B cell (primary cell): ENCODE data around the gene IL2. TPM values are rescaled to one million over a fixed set of nuclear protein-coding genes. Genes with fewer than 3 reads are reported as not detected.

ENCODE experiments used
- ATAC-seq: fragments of 200-7000 bp; cut with Tn5 transposase; one replicate; pipeline ENCODE4 v1.10.0; 2021; ENCODE audit warnings: low read depth, mild to moderate bottlenecking, moderate number of reproducible peaks, moderate library complexity
- CTCF ChIA-PET: fragments of 350-600 bp; sonication (Branson Sonifier 250); formaldehyde crosslinking; loops from one replicate; lab custom pipeline; 2021; ENCODE audit warnings: antibody characterized with exemption, inconsistent platforms; lab: Charles Lee
- POLR2A ChIA-PET: fragments of 350-600 bp; sonication (Branson Sonifier 250); formaldehyde crosslinking; loops from one replicate; lab custom pipeline; 2021; ENCODE audit warnings: antibody characterized with exemption; lab: Charles Lee
- DNase-seq: peaks from one replicate; pipeline ENCODE4 v3.0.0; 2013
- H2AFZ ChIP-seq: 2 replicates; pipeline ENCODE4 v1.6.1; 2012; ENCODE audit warnings: mild to moderate bottlenecking, low read depth, low read length; ENCODE audit not compliant: insufficient read depth, poor library complexity, severe bottlenecking
- H3K27ac ChIP-seq, 2 donors: 1 replicate in 1 of 2; 2 replicates in 1 of 2; pipeline ENCODE4 v1.5.1; 2012 to 2013; ENCODE audit warnings: low read length in 2 of 2, mild to moderate bottlenecking in 2 of 2, moderate library complexity in 1 of 2
- H3K27me3 ChIP-seq, 4 experiments: fragments of 200-600 bp in 1 of 4; sonication (generic) in 1 of 4; replicated peaks in 1 of 4; 1 replicate in 2 of 4; 2 replicates in 2 of 4; pipeline versions ENCODE4 v1.6.1 to v1.7.0; 2013 to 2016; ENCODE audit warnings: low read length in 3 of 4, mild to moderate bottlenecking in 2 of 4, mixed read lengths in 1 of 4, moderate library complexity in 1 of 4; ENCODE audit not compliant: insufficient read depth in 4 of 4, control insufficient read depth in 3 of 4; ENCODE audit errors: control extremely low read depth in 1 of 4
- H3K36me3 ChIP-seq, 2 experiments: replicated peaks in 1 of 2; 1 replicate in 1 of 2; 2 replicates in 1 of 2; pipeline versions ENCODE4 v1.6.1 to v1.7.1; 2013; ENCODE audit warnings: low read length in 1 of 2; ENCODE audit not compliant: insufficient read depth in 2 of 2, control insufficient read depth in 1 of 2; ENCODE audit errors: control extremely low read depth in 1 of 2, extremely low read depth in 1 of 2
- H3K4me1 ChIP-seq, 2 donors: fragments of 200-600 bp in 1 of 2; sonication (generic) in 1 of 2; 1 replicate in 1 of 2; 2 replicates in 1 of 2; pipeline versions ENCODE4 v1.5.1 to v1.6.1; 2013 to 2017; ENCODE audit warnings: low read length in 2 of 2; ENCODE audit not compliant: control insufficient read depth in 2 of 2, insufficient read depth in 2 of 2
- H3K4me2 ChIP-seq: replicated peaks from 2 replicates; pipeline ENCODE3; 2012; ENCODE audit warnings: mild to moderate bottlenecking, low read depth, low read length; ENCODE audit not compliant: poor library complexity, severe bottlenecking
- H3K4me3 ChIP-seq, 5 experiments: fragments of 200-600 bp in 1 of 5; sonication (generic) in 1 of 5; 1 replicate in 3 of 5; 2 replicates in 2 of 5; pipeline versions ENCODE4 v1.5.1 to v1.7.0; 2011 to 2016; ENCODE audit warnings: low read length in 4 of 5, mild to moderate bottlenecking in 4 of 5, low read depth in 2 of 5, control low read depth in 1 of 5, moderate library complexity in 1 of 5; ENCODE audit not compliant: insufficient read depth in 1 of 5; ENCODE audit errors: control extremely low read depth in 1 of 5, extremely low read depth in 1 of 5
- H3K79me2 ChIP-seq: fragments of 200-600 bp; sonication (generic); one replicate; pipeline ENCODE4 v1.6.0; 2016; ENCODE audit warnings: low read length; ENCODE audit not compliant: control insufficient read depth, insufficient read depth
- H3K9ac ChIP-seq: fragments of 200-600 bp; sonication (generic); 2 replicates; pipeline ENCODE4 v1.6.1; 2017; ENCODE audit warnings: mild to moderate bottlenecking, low read length, moderate library complexity
- H3K9me3 ChIP-seq, 3 donors: one replicate each; pipeline versions ENCODE4 v1.6.1 to v1.7.1; 2013; ENCODE audit warnings: low read length in 2 of 3; ENCODE audit not compliant: control insufficient read depth in 2 of 3, insufficient read depth in 1 of 3; ENCODE audit errors: control extremely low read depth in 1 of 3
- H4K20me1 ChIP-seq: 2 replicates; pipeline ENCODE4 v1.6.0; 2012; ENCODE audit warnings: mild to moderate bottlenecking, low read length; ENCODE audit not compliant: insufficient read depth, control insufficient read depth, poor library complexity, severe bottlenecking
- H3K27ac Mint-ChIP-seq: one replicate; pipeline ENCODE4 v1.8.0; 2021; ENCODE audit warnings: mixed read lengths
- H3K27me3 Mint-ChIP-seq: one replicate; pipeline ENCODE4 v1.8.0; 2021; ENCODE audit warnings: mixed read lengths
- H3K4me1 Mint-ChIP-seq: one replicate; pipeline ENCODE4 v1.8.0; 2021; ENCODE audit warnings: mixed read lengths
- H3K4me3 Mint-ChIP-seq: one replicate; pipeline ENCODE4 v1.8.0; 2021; ENCODE audit warnings: mixed read lengths
- H3K9me3 Mint-ChIP-seq: one replicate; pipeline ENCODE4 v1.8.0; 2022; ENCODE audit warnings: mixed read lengths; ENCODE audit not compliant: insufficient read depth
- EZH2 ChIP-seq: IDR thresholded peaks from 2 replicates; pipeline ENCODE4 v1.6.1; 2012; ENCODE audit warnings: borderline replicate concordance, low read depth, mild to moderate bottlenecking, moderate library complexity, low read length; ENCODE audit not compliant: insufficient read depth, poor library complexity, severe bottlenecking
- WGBS: methylation state at CpG from one replicate; pipeline ENCODE4 v1.1.5; 2013; ENCODE audit warnings: missing lambda C conversion rate; ENCODE audit not compliant: insufficient coverage; 5-methylcytosine and 5-hydroxymethylcytosine counted together
- intact Hi-C: fragments of 100-400 bp; cut with micrococcal nuclease; formaldehyde crosslinking; loops from one replicate; pipeline ENCODE4 v1.10.0; 2022
- polyA plus RNA-seq: library from polyadenylated mRNA; depleted of rRNA; stranded (reverse); fragments of >200 nt; gene quantifications from 2 replicates; pipeline ENCODE4 v1.2.3, GENCODE V29; 2012
- total RNA-seq, 2 donors: library from RNA; stranded (reverse); fragments of 120-200 nt in 1 of 2; gene quantifications; 1 replicate in 1 of 2; 2 replicates in 1 of 2; pipeline versions ENCODE4 v1.2.3 to v1.2.4, GENCODE V29; 2013 to 2022
- TF ChIP-seq, protein P1 (sequence below): fragments of 200-600 bp; IDR thresholded peaks from one replicate; pipeline ENCODE4 v1.8.0; 2022; ENCODE audit warnings: antibody characterized with exemption, mild to moderate bottlenecking

The IL2 gene
- total and polyA plus RNA-seq, 2 donors (not counting 1 experiment from before 2014, with no cell fraction given): not detected

DNA sequence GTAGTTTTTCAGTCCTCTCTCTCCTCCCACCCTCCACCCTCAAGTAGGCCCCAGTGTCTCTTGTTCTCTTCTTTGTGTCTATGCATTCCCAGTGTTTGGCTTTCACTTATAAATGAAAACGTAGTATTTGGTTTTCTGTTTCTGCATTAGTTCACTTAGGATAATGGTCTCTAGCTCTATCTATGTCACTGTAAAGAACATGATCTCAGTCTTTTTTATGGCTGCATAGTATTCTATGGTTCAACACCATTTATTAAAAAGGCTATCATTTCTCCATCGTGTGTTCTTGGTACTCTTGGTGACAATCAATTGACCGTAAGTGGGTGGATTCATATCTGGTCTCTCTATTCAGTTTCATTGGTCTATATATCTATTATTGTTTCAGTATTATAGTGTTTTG is 18.7 kb upstream of the IL2 start:
- intact Hi-C loops: no loop called here
- TF ChIP-seq, protein P1, sequence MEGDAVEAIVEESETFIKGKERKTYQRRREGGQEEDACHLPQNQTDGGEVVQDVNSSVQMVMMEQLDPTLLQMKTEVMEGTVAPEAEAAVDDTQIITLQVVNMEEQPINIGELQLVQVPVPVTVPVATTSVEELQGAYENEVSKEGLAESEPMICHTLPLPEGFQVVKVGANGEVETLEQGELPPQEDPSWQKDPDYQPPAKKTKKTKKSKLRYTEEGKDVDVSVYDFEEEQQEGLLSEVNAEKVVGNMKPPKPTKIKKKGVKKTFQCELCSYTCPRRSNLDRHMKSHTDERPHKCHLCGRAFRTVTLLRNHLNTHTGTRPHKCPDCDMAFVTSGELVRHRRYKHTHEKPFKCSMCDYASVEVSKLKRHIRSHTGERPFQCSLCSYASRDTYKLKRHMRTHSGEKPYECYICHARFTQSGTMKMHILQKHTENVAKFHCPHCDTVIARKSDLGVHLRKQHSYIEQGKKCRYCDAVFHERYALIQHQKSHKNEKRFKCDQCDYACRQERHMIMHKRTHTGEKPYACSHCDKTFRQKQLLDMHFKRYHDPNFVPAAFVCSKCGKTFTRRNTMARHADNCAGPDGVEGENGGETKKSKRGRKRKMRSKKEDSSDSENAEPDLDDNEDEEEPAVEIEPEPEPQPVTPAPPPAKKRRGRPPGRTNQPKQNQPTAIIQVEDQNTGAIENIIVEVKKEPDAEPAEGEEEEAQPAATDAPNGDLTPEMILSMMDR: no peak
- TF ChIP-seq EZH2: no peak

DNA sequence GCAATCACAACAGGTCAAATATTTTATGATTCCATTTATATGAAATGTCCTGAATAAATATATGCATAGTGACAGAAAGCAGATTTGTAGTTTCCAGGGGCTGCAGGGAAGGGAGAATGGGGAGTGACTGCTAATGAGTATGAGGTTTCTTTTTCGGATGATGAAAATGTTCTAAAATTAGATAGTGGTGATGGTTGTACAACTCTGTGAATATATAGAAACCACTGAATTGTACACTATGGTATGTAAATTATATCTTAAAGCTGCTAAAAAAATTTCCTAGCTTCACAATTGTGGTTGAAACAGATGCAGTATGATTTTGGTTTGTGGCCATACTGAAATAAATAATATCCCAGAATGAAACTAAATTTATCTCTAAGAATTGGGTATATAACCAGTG is 12.9 kb upstream of the IL2 start:
- no peaks in the 10 kb centered on the region for H3K79me2 ChIP-seq
- Mint-ChIP-seq H3K4me1 (no peaks in the 10 kb centered on the region), H3K27ac (no peak overlapping the region), H3K4me3 (no peak overlapping the region), H3K27me3 (no peaks in the 10 kb centered on the region), H3K9me3 (peaks cover 8% of the 10 kb centered on the region)
- ATAC-seq (no peak), DNase-seq (no peak)
- intact Hi-C loops: no loop called here
- no peak overlapping the region for H3K9ac ChIP-seq
- H3K4me2 ChIP-seq: no peak overlapping the region
- 50% methylated on average over 1 of the region's 1 CpG for WGBS
- H2AFZ ChIP-seq: no peak overlapping the region
- no peak overlapping the region for H3K27ac ChIP-seq
- CTCF ChIA-PET: no interaction called here
- no peaks in the 10 kb centered on the region for H3K36me3 ChIP-seq
- no peak overlapping the region for H3K4me3 ChIP-seq
- H3K4me1 ChIP-seq: no peaks in the 10 kb centered on the region
- no peaks in the 10 kb centered on the region for H4K20me1 ChIP-seq
- POLR2A ChIA-PET: no interaction called here
- no peak for TF ChIP-seq EZH2
- TF ChIP-seq, protein P1: no peak
- peaks cover 0 to 2% (median 0%) of the 10 kb centered on the region in 3 donors for H3K9me3 ChIP-seq
- H3K27me3 ChIP-seq: no peaks in the 10 kb centered on the region

More for the DNA sequence above, 18.7 kb upstream of the IL2 start:
- Mint-ChIP-seq H3K4me3 (no peak overlapping the region), H3K27me3 (peaks cover 8% of the 10 kb centered on the region), H3K27ac (no peak overlapping the region), H3K9me3 (peaks cover 8% of the 10 kb centered on the region), H3K4me1 (no peaks in the 10 kb centered on the region)
- H2AFZ ChIP-seq: no peak overlapping the region
- no peak for DNase-seq
- no peaks in the 10 kb centered on the region for H3K36me3 ChIP-seq
- WGBS: no CpG with 5 or more reads among the region's 3 CpGs
- no peaks in the 10 kb centered on the region for H3K27me3 ChIP-seq
- H4K20me1 ChIP-seq: no peaks in the 10 kb centered on the region
- peaks cover 0 to 2% (median 0%) of the 10 kb centered on the region in 3 donors for H3K9me3 ChIP-seq
- H3K27ac ChIP-seq: no peak overlapping the region
- no peaks in the 10 kb centered on the region for H3K4me1 ChIP-seq
- POLR2A ChIA-PET: no interaction called here
- CTCF ChIA-PET: no interaction called here
- H3K79me2 ChIP-seq: no peaks in the 10 kb centered on the region
- H3K4me2 ChIP-seq: no peak overlapping the region
- no peak overlapping the region for H3K4me3 ChIP-seq
- no peak overlapping the region for H3K9ac ChIP-seq
- no peak for ATAC-seq
